Naive thymus-derived CD4-positive, alpha-beta T cell (primary cell): ENCODE data around the gene NUP160. TPM values are rescaled to one million over a fixed set of nuclear protein-coding genes. Genes with fewer than 3 reads are reported as not detected.

Source experiments
- ATAC-seq: fragments of 150-1000 bp; cut with Tn5 transposase; 2 replicates; pipeline ENCODE4 v1.10.0; 2021; ENCODE audit warnings: mild to moderate bottlenecking, moderate library complexity
- CTCF ChIA-PET: fragments of 350-600 bp; sonication (Branson Sonifier 250); formaldehyde crosslinking; loops from one replicate; lab custom pipeline; 2021; ENCODE audit warnings: antibody characterized with exemption; lab: Charles Lee
- POLR2A ChIA-PET: fragments of 350-600 bp; sonication (Branson Sonifier 250); formaldehyde crosslinking; loops from one replicate; lab custom pipeline; 2021; ENCODE audit warnings: antibody characterized with exemption, inconsistent platforms; lab: Charles Lee
- DNase-seq, 9 donors: peaks; one replicate each; pipeline versions ENCODE4 v3.0.0 to v3.0.0-alpha.2; 2020 to 2022; ENCODE audit warnings: mixed read lengths in 1 of 9
- H3K27ac ChIP-seq: one replicate; pipeline ENCODE4 v1.7.0; 2013; ENCODE audit warnings: mild to moderate bottlenecking, low read depth, low read length, moderate library complexity
- H3K27me3 ChIP-seq, 2 donors: one replicate each; pipeline ENCODE4 v1.7.0; 2013; ENCODE audit warnings: low read length in 2 of 2, mild to moderate bottlenecking in 2 of 2, moderate library complexity in 2 of 2; ENCODE audit not compliant: control insufficient read depth in 2 of 2, insufficient read depth in 2 of 2
- H3K36me3 ChIP-seq, 3 experiments: 1 replicate in 2 of 3; 2 replicates in 1 of 3; pipeline ENCODE4 v1.7.0; 2013; ENCODE audit warnings: low read length in 3 of 3, mild to moderate bottlenecking in 3 of 3, moderate library complexity in 1 of 3; ENCODE audit not compliant: insufficient read depth in 3 of 3, control insufficient read depth in 2 of 3
- H3K4me1 ChIP-seq, 2 donors: one replicate each; pipeline ENCODE4 v1.7.0; 2013; ENCODE audit warnings: low read length in 2 of 2, mild to moderate bottlenecking in 2 of 2, moderate library complexity in 1 of 2; ENCODE audit not compliant: control insufficient read depth in 2 of 2, insufficient read depth in 2 of 2
- H3K4me3 ChIP-seq: 2 replicates; pipeline ENCODE4 v1.7.0; 2013; ENCODE audit warnings: mild to moderate bottlenecking, low read length
- H3K9me3 ChIP-seq, 3 experiments: 1 replicate in 2 of 3; 2 replicates in 1 of 3; pipeline ENCODE4 v1.7.0; 2013; ENCODE audit warnings: low read length in 3 of 3; ENCODE audit not compliant: control insufficient read depth in 2 of 3
- H3K27ac Mint-ChIP-seq, 9 donors: one replicate each; pipeline ENCODE4 v1.8.0; 2020 to 2022; ENCODE audit warnings: mixed read lengths in 9 of 9, mild to moderate bottlenecking in 8 of 9, moderate library complexity in 5 of 9, inconsistent platforms in 2 of 9
- H3K27me3 Mint-ChIP-seq, 5 donors: one replicate each; pipeline ENCODE4 v1.8.0; 2021 to 2022; ENCODE audit warnings: mixed read lengths in 5 of 5, mild to moderate bottlenecking in 1 of 5
- H3K36me3 Mint-ChIP-seq, 5 donors: one replicate each; pipeline ENCODE4 v1.8.0; 2020 to 2022; ENCODE audit warnings: mixed read lengths in 5 of 5, mild to moderate bottlenecking in 3 of 5, inconsistent platforms in 1 of 5
- H3K4me1 Mint-ChIP-seq, 7 donors: one replicate each; pipeline ENCODE4 v1.8.0; 2020 to 2022; ENCODE audit warnings: mixed read lengths in 7 of 7, mild to moderate bottlenecking in 3 of 7, inconsistent platforms in 1 of 7
- H3K4me3 Mint-ChIP-seq, 10 donors: one replicate each; pipeline ENCODE4 v1.8.0; 2020 to 2022; ENCODE audit warnings: mild to moderate bottlenecking in 10 of 10, mixed read lengths in 10 of 10, moderate library complexity in 6 of 10, inconsistent platforms in 2 of 10
- H3K9me3 Mint-ChIP-seq, 11 donors: one replicate each; pipeline ENCODE4 v1.8.0; 2020 to 2022; ENCODE audit warnings: mixed read lengths in 11 of 11, mild to moderate bottlenecking in 4 of 11, inconsistent platforms in 1 of 11, moderate library complexity in 1 of 11
- intact Hi-C, 2 donors: fragments of 100-400 bp; cut with micrococcal nuclease; formaldehyde crosslinking; loops; one replicate each; pipeline ENCODE4 v1.15.1; 2023
- polyA plus RNA-seq, 2 donors: library from polyadenylated mRNA; unstranded; fragments of 300-500 nt; fragmentation: Illumina TruSeq; gene quantifications; one replicate each; pipeline ENCODE4 v1.2.3, GENCODE V29; 2021
- total RNA-seq, 6 experiments: library from RNA in 5 of 6; stranded (reverse) in 5 of 6; gene quantifications; 1 replicate in 5 of 6; 2 replicates in 1 of 6; pipeline ENCODE4 v1.2.3 and lab custom pipeline; 2021 to 2026

NUP160 gene
- total and polyA plus RNA-seq, 7 experiments from 2014 or later: 35.1 to 68.0 (median 61.1) TPM

GRCh38 chr11:47857892-47858543, 9.9 kb upstream of the NUP160 start:
- no peaks in the 10 kb centered on the region for H3K27me3 ChIP-seq
- H3K4me3 ChIP-seq: no peak overlapping the region
- no peaks in the 10 kb centered on the region for H3K36me3 ChIP-seq
- ChIA-PET POLR2A (interaction anchor here (0.6 kb wide), 1 partner anchor 8 kb away, joined by 4 read pairs; no protein-coding TSS in a partner anchor), CTCF (interaction anchor here (0.7 to 0.9 kb wide), 3 partner anchors 13 to 251 kb away, joined by 3 read pairs; no protein-coding TSS in a partner anchor)
- peaks cover 8 to 23% of the 10 kb centered on the region in 2 donors for H3K4me1 ChIP-seq
- Mint-ChIP-seq H3K4me3 (peak overlapping the region in 1 of 10 donors; percentile 29), H3K4me1 (peaks cover 0 to 40% (median 34%) of the 10 kb centered on the region in 7 donors), H3K9me3 (no peaks in the 10 kb centered on the region), H3K27ac (peak overlapping the region in 3 of 9 donors; percentile 2 to 46 (median 21)), H3K36me3 (no peaks in the 10 kb centered on the region), H3K27me3 (no peaks in the 10 kb centered on the region)
- intact Hi-C loops: no loop called here
- no peak overlapping the region for H3K27ac ChIP-seq
- no peak for DNase-seq
- no peak for ATAC-seq
- no peaks in the 10 kb centered on the region for H3K9me3 ChIP-seq

GRCh38 chr11:47857485-47857884, 9.3 kb upstream of the NUP160 start:
- no peak overlapping the region for H3K27ac ChIP-seq
- H3K27ac Mint-ChIP-seq: peak overlapping the region in 3 of 9 donors; percentile 2 to 46 (median 21)
- H3K9me3 ChIP-seq: no peaks in the 10 kb centered on the region
- intact Hi-C loops: no loop called here
- no peaks in the 10 kb centered on the region for H3K9me3 Mint-ChIP-seq
- DNase-seq (no peak), ATAC-seq (no peak)
- no peaks in the 10 kb centered on the region for H3K27me3 ChIP-seq
- no peaks in the 10 kb centered on the region for H3K27me3 Mint-ChIP-seq
- H3K4me3 Mint-ChIP-seq: peak overlapping the region in 1 of 10 donors; percentile 29
- no peak overlapping the region for H3K4me3 ChIP-seq
- no peaks in the 10 kb centered on the region for H3K36me3 Mint-ChIP-seq
- H3K4me1 Mint-ChIP-seq: peaks cover 1 to 37% (median 32%) of the 10 kb centered on the region in 7 donors
- ChIA-PET CTCF (interaction anchor here (0.7 kb wide), 2 partner anchors 14 to 145 kb away, joined by 3 read pairs; no protein-coding TSS in a partner anchor), POLR2A (interaction anchor here (0.6 kb wide), 1 partner anchor 8 kb away, joined by 4 read pairs; no protein-coding TSS in a partner anchor)
- peaks cover 3 to 17% of the 10 kb centered on the region in 2 donors for H3K4me1 ChIP-seq
- H3K36me3 ChIP-seq: no peaks in the 10 kb centered on the region

DNA sequence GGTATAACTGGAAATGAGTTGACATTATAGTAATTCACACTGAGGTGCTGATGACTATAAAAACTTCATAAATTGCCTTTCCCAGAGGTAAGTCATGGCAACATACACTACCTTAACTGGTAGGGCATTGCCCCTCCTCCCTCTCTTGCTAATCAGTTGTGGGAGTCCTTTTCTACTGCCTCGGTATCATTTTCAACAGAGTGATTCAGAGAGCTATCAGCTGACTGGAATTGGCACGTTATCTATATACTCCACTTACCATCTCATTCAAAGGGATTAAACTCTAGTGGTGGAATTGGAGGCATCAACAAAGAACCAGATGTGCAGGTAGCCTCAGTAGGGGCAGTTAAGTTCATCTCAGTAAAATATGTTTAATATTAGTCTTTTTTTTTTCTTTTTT, 8.0 kb upstream of the NUP160 start:
- Mint-ChIP-seq H3K9me3 (no peaks in the 10 kb centered on the region), H3K27ac (peak overlapping the region in 1 of 9 donors; percentile 55), H3K36me3 (no peaks in the 10 kb centered on the region), H3K27me3 (no peaks in the 10 kb centered on the region), H3K4me1 (peaks cover 6 to 39% (median 34%) of the 10 kb centered on the region in 7 donors), H3K4me3 (no peak overlapping the region)
- Histone ChIP-seq H3K4me3 (no peak overlapping the region), H3K27ac (no peak overlapping the region), H3K36me3 (no peaks in the 10 kb centered on the region), H3K4me1 (peaks cover 0 to 14% of the 10 kb centered on the region in 2 donors), H3K9me3 (no peaks in the 10 kb centered on the region), H3K27me3 (no peaks in the 10 kb centered on the region)
- intact Hi-C loops: no loop called here
- POLR2A ChIA-PET: interaction anchor here (0.7 to 2.6 kb wide), 2 partner anchors 9 to 553 kb away, joined by 4 to 9 read pairs; no protein-coding TSS in a partner anchor
- ATAC-seq: no peak
- CTCF ChIA-PET: interaction anchor here (0.8 kb wide), 1 partner anchor 33 kb away, joined by 3 read pairs; no protein-coding TSS in a partner anchor
- DNase-seq: no peak

DNA sequence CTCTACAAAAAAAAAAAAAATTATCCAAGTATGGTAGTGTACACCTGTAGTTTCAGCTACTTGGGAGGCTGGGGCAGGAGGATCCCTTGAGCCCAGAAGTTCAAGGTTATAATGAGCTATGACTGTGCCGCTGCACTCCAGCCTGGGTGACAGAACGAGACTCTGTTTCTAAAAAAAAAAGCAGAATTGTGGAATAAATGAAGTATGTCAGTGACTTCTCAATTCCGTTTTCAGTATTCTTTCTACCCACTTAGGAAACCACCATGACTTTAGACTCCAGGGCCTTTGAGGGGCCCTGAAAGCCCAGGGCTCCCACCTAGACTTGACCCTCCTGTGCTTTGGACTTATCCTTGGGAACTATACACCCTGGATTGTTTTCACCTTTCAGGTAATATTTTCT, 6.5 kb upstream of the NUP160 start:
- Mint-ChIP-seq H3K27me3 (no peaks in the 10 kb centered on the region), H3K4me3 (no peak overlapping the region), H3K4me1 (peaks cover 20 to 49% (median 41%) of the 10 kb centered on the region in 7 donors), H3K9me3 (no peaks in the 10 kb centered on the region), H3K27ac (no peak overlapping the region), H3K36me3 (no peaks in the 10 kb centered on the region)
- Histone ChIP-seq H3K27ac (no peak overlapping the region), H3K36me3 (no peaks in the 10 kb centered on the region), H3K9me3 (no peaks in the 10 kb centered on the region), H3K4me3 (no peak overlapping the region), H3K27me3 (no peaks in the 10 kb centered on the region), H3K4me1 (peaks cover 0 to 27% of the 10 kb centered on the region in 2 donors)
- ATAC-seq (no peak), DNase-seq (no peak)
- POLR2A ChIA-PET: interaction anchor here (0.6 to 2.6 kb wide), 5 partner anchors 10 to 223 kb away, joined by 3 to 9 read pairs (median 4); no protein-coding TSS in a partner anchor
- intact Hi-C loops: loop anchor here (5.0 kb wide), 4 partner anchors 37 to 677 kb away; partner anchors contain the start of genes AGBL2 (in 1 of the 2), ARFGAP2 (in 1 of the 2) and PTPRJ (in 1 of the 2)
- CTCF ChIA-PET: interaction anchor here (0.6 to 0.7 kb wide), 2 partner anchors 34 to 197 kb away, joined by 3 read pairs; no protein-coding TSS in a partner anchor

DNA sequence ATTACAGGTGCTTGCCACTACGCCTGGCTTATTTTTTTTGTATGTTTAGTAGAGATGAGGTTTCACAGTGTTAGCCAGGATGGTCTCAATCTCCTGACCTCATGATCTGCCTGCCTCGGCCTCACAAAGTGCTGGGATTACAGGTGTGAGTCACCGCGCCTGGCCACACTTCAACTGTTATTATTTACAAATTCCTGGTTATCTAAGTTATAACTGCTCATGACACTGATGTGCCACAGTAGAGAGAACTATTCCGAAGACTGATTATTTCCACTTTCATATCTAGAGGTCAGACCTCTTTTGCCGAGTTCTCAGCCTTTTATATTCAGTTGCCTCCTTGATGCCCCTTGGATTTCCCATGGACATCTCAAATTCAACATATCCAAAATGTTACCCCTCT, 3.9 kb upstream of the NUP160 start:
- H3K27ac ChIP-seq: peak overlapping the region; percentile 63
- peak overlapping the region; percentile 69 to 99 (median 86) for H3K27ac Mint-ChIP-seq
- H3K36me3 ChIP-seq: peaks cover 0 to 10% (median 0%) of the 10 kb centered on the region in 3 experiments
- H3K36me3 Mint-ChIP-seq: peaks cover 0 to 7% (median 2%) of the 10 kb centered on the region in 5 donors
- ChIA-PET CTCF (interaction anchor here (1.2 kb wide), 1 partner anchor 256 kb away, joined by 5 read pairs; no protein-coding TSS in a partner anchor), POLR2A (no interaction called here)
- H3K27me3 ChIP-seq: no peaks in the 10 kb centered on the region
- no peak for DNase-seq
- H3K4me3 ChIP-seq: no peak overlapping the region
- no peaks in the 10 kb centered on the region for H3K9me3 ChIP-seq
- H3K27me3 Mint-ChIP-seq: peaks cover 0 to 2% (median 0%) of the 10 kb centered on the region in 5 donors
- H3K4me3 Mint-ChIP-seq: peak overlapping the region in 1 of 10 donors; percentile 19
- no peak for ATAC-seq
- H3K4me1 Mint-ChIP-seq: peaks cover 27 to 57% (median 48%) of the 10 kb centered on the region in 7 donors
- no peaks in the 10 kb centered on the region for H3K9me3 Mint-ChIP-seq
- intact Hi-C loops: loop anchor here (2.0 to 5.0 kb wide), 5 partner anchors 35 to 675 kb away; partner anchors contain the start of genes AGBL2 (in 1 of the 2), ARFGAP2 (in 1 of the 2) and PTPRJ (in 1 of the 2)
- H3K4me1 ChIP-seq: peaks cover 10 to 39% of the 10 kb centered on the region in 2 donors

DNA sequence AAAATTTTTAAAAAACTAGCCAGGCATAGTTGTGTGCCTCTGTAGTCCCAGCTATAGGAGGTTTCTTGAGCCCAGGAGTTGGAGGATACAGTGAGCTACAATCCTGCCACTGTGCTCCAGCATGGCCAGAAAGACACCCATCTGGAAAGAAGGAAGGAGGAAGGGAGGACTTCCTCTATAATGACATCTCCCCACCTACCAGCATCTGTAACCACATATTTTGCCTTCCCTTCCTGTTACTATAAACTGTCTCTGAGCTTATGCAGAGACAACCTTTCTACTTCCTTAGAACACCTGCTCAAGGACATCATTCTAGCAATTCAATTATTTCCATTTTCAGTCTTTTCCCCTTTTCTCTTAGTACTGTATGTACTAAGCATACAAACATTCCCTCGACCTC, 2.2 kb upstream of the NUP160 start:
- Histone ChIP-seq H3K27me3 (no peaks in the 10 kb centered on the region), H3K27ac (peak overlapping the region; percentile 63), H3K36me3 (peaks cover 0 to 14% (median 0%) of the 10 kb centered on the region in 3 experiments), H3K4me3 (no peak overlapping the region), H3K4me1 (peaks cover 12 to 56% of the 10 kb centered on the region in 2 donors), H3K9me3 (no peaks in the 10 kb centered on the region)
- ATAC-seq (no peak), DNase-seq (peak in 3 of 9 donors; percentile 25 to 35 (median 34))
- POLR2A ChIA-PET: interaction anchor here (0.9 to 1.8 kb wide), 7 partner anchors 9 to 448 kb away, joined by 3 to 15 read pairs (median 4); partner anchors contain the start of gene FNBP4
- Mint-ChIP-seq H3K36me3 (peaks cover 5 to 13% (median 9%) of the 10 kb centered on the region in 5 donors), H3K9me3 (no peaks in the 10 kb centered on the region), H3K4me1 (peaks cover 37 to 74% (median 64%) of the 10 kb centered on the region in 7 donors), H3K27me3 (peaks cover 0 to 2% (median 0%) of the 10 kb centered on the region in 5 donors), H3K27ac (peak overlapping the region; percentile 56 to 99 (median 86)), H3K4me3 (peak overlapping the region; percentile 43 to 100 (median 59))
- intact Hi-C loops: loop anchor here (5.0 kb wide), 4 partner anchors 33 to 673 kb away; partner anchors contain the start of genes AGBL2 (in 1 of the 2), ARFGAP2 (in 1 of the 2) and PTPRJ (in 1 of the 2)
- CTCF ChIA-PET: interaction anchor here (1.4 kb wide), 1 partner anchor 206 kb away, joined by 3 read pairs; no protein-coding TSS in a partner anchor
